Stimulated activated memory B cell treated with anti-CD40 and anti-IgM and Interleukin-4, amounts not matched to agents 10 μg/mL and 1 μg/mL and 100 μg/mL, for 72 hours (primary cell): ENCODE measurements around the gene LBX2.

Experiments
- ATAC-seq: fragments of 150-1000 bp; cut with Tn5 transposase; 2 replicates; pipeline ENCODE4 v1.10.0; 2021
- H3K27ac Mint-ChIP-seq: one replicate; pipeline ENCODE4 v1.8.0; 2022; ENCODE audit warnings: mild to moderate bottlenecking, mixed read lengths
- H3K27me3 Mint-ChIP-seq: one replicate; pipeline ENCODE4 v1.8.0; 2022; ENCODE audit warnings: mixed read lengths
- H3K36me3 Mint-ChIP-seq: one replicate; pipeline ENCODE4 v1.8.0; 2022; ENCODE audit warnings: mixed read lengths
- H3K4me1 Mint-ChIP-seq: one replicate; pipeline ENCODE4 v1.8.0; 2022; ENCODE audit warnings: mixed read lengths
- H3K4me3 Mint-ChIP-seq: one replicate; pipeline ENCODE4 v1.8.0; 2022; ENCODE audit warnings: mild to moderate bottlenecking, moderate library complexity, mixed read lengths
- H3K9me3 Mint-ChIP-seq: one replicate; pipeline ENCODE4 v1.8.0; 2022; ENCODE audit warnings: mixed read lengths

Gene LBX2, protein sequence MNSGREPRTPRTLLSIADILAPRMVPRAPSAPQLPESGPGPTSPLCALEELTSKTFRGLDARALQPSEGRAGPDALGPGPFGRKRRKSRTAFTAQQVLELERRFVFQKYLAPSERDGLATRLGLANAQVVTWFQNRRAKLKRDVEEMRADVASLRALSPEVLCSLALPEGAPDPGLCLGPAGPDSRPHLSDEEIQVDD

DNA sequence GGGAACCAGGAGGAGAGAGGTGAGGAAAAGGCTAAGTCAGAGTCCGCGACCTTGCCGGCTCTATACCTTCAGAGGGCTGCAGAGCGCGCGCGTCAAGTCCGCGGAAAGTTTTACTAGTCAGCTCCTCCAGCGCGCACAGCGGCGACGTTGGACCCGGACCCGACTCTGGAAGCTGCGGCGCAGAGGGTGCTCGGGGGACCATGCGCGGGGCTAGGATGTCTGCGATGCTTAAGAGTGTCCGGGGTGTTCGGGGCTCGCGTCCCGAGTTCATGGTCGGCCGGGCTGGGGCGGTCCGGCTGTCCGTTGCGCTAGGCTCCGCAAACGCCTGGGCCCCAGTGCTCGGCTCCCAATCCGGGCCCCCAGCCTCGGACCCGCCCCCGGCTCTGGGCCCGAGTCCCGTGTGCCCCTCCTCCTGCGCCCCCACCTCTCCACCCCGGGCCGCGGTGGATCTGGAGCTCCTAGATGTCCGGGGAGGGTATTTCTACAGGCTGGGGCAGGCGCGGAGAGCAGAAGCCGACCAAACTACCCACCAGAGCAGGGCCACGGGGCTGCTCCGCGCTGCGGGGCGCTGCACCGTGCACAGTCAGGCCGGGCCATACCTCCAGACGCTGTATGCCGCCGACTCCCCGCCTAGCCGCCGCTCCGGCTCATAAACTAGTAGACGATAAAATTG is at the start of gene LBX2:
LBX2 (minus strand) TSS at position 337 of the 673 bp plus-strand sequence; CDS start at position 271, 66 bp downstream.
- Mint-ChIP-seq H3K36me3 (peaks cover 4% of the 10 kb centered on the region), H3K27me3 (peaks cover 56% of the 10 kb centered on the region), H3K9me3 (no peaks in the 10 kb centered on the region), H3K4me3 (peak within 1 kb of the TSS; percentile 74), H3K4me1 (peaks cover 56% of the 10 kb centered on the region), H3K27ac (peak within 1 kb of the TSS; percentile 2)
- no peak for ATAC-seq

DNA sequence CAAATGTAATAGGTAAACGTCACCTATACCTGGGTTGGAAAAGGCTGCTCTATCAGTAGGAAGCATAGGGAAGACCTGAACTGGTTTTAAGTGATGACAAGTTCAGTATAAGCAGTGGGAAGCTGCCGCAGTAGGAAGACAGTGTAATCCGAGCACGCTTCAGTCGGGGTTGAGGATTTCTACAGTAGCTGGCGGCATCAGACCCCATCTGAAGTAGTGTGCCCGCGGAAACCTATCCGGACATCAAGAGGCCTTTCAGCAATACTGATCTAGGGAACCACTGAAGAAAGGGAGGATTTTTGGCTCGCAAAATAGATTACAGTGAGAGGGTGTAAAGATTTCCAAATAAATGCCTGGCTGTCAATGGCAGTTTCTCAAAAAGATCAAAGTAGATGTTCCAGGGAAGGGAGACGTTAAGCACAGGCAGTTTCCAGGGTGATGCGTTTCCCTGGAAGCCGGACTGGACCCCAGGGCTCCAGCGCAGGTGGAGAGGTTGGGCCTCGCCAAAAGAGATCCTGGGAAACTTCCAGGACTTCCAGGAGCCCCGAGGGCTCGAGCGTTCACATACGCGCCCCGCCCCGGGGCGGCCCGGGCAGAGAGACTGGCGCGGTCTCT is 49.0 kb upstream of the LBX2 start:
- no peak for ATAC-seq
- Mint-ChIP-seq H3K27ac (peak overlapping the region; percentile 35), H3K4me1 (peaks cover 38% of the 10 kb centered on the region), H3K9me3 (no peaks in the 10 kb centered on the region), H3K4me3 (peak overlapping the region; percentile 75), H3K36me3 (no peaks in the 10 kb centered on the region), H3K27me3 (peaks cover 13% of the 10 kb centered on the region)

DNA sequence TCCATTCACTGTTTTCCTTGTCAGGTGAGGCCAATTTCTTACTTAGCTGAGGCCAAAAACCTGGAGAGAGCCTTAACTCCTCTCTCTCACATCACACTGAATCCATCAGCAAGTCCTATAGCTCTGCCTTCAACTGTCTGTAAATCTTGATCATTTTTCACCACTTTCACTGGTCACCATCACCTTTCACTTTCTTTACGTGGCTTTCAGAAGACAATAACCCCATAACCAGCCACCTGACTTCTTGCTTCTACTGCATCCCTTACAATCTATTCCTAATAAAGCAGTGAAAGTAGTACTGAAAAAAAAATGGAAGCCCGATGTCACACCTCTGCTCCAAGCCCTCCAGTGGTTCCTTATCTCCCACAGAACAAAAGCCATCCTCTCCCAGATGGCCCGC is 46.6 kb upstream of the LBX2 start:
- peaks cover 12% of the 10 kb centered on the region for H3K36me3 Mint-ChIP-seq
- no peaks in the 10 kb centered on the region for H3K9me3 Mint-ChIP-seq
- peaks cover 16% of the 10 kb centered on the region for H3K4me1 Mint-ChIP-seq
- no peak overlapping the region for H3K27ac Mint-ChIP-seq
- ATAC-seq = no peak
- peaks cover 13% of the 10 kb centered on the region for H3K27me3 Mint-ChIP-seq
- no peak overlapping the region for H3K4me3 Mint-ChIP-seq

DNA sequence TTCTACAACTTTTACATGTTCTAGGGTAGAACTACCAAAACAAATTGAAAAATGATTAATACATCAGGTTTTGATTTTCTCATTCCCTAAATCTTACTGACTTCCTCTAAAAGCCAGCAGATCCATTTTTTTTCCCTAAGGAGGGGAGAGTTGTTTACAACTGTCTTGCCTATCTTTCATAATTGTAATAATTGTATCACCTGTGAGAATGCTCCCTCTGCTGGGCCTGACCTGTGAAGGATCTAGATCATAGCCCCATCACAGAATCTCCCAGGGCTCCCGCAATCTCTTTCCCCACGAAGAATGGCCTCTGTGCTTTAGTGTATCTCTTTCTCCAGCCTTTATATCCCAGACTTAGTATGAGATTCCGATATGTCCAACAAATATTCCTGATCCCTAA is 45.2 kb upstream of the LBX2 start:
- peaks cover 12% of the 10 kb centered on the region for H3K36me3 Mint-ChIP-seq
- H3K4me1 Mint-ChIP-seq = peaks cover 14% of the 10 kb centered on the region
- no peaks in the 10 kb centered on the region for H3K9me3 Mint-ChIP-seq
- no peak for ATAC-seq
- H3K27ac Mint-ChIP-seq = no peak overlapping the region
- peaks cover 5% of the 10 kb centered on the region for H3K27me3 Mint-ChIP-seq
- no peak overlapping the region for H3K4me3 Mint-ChIP-seq

DNA sequence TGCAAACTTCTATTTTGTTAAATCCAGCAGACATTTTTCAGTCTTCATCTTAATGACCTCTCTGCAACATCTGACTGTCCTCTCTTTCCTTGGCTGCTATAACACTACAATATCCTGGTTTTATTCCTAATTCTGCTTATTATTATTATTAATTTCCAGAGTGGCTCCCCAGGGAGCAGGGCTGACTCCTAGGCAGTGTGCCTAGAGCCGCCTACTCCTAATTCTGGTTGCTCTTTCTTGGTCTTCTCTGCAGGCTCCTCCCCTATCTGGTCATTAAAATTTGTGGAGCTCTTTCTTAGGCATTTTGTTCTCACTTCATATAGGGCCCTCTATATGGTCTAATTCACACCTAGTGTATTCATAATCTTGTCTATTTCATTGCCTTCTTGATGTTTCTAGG is 43.6 kb upstream of the LBX2 start:
- Mint-ChIP-seq H3K36me3 (peaks cover 16% of the 10 kb centered on the region), H3K27me3 (no peaks in the 10 kb centered on the region), H3K4me3 (no peak overlapping the region), H3K9me3 (no peaks in the 10 kb centered on the region), H3K4me1 (peaks cover 21% of the 10 kb centered on the region), H3K27ac (no peak overlapping the region)
- ATAC-seq = no peak

DNA sequence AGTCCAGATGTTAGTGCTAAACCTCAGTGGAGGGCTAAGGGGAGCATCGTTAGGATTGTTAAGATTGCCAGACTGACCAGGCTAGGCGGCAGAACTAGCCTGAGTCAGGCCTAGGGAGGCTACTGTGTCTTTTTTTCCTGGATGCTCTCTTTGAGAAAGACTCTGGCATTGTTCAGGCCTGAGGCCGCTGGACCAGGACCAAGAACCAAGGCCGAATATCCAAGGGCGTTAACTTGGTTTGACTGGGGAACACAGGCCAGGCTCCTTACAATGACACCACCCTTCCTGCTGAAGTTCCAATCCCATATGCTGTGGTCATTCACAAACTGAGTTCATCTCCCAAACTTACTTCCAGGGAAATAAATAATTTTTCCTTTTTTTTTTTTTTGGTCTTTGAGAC is 40.9 kb upstream of the LBX2 start:
- ATAC-seq = no peak
- H3K36me3 Mint-ChIP-seq = peaks cover 16% of the 10 kb centered on the region
- peak overlapping the region; percentile 89 for H3K27ac Mint-ChIP-seq
- no peaks in the 10 kb centered on the region for H3K27me3 Mint-ChIP-seq
- H3K9me3 Mint-ChIP-seq = no peaks in the 10 kb centered on the region
- H3K4me1 Mint-ChIP-seq = peaks cover 37% of the 10 kb centered on the region
- no peak overlapping the region for H3K4me3 Mint-ChIP-seq

DNA sequence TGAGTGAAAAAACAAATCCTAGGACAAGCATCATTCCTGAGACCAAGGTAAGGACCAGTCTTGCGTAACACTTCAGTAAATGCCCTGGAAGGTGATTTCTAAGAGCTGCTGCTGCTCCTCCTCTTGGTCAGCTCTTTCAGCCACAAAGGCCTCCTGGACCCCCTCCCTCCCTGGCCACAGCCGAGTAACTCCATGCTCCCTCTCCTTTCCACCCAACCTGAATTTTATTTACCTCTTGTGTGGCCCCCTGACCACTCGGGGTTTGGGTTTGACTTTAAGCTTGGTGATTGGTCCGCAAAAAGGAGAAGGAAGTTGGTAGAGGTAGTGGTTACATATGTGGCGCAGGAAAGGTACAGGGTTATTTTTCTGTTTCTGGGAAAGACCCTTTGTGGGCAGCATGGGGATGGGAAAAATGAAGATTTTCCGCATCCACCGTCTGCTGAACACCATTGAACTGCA is 39.5 kb upstream of the LBX2 start:
- Mint-ChIP-seq H3K27me3 (no peaks in the 10 kb centered on the region), H3K9me3 (no peaks in the 10 kb centered on the region), H3K36me3 (peaks cover 16% of the 10 kb centered on the region), H3K27ac (peak overlapping the region; percentile 89), H3K4me1 (peaks cover 37% of the 10 kb centered on the region), H3K4me3 (peak overlapping the region; percentile 61)
- ATAC-seq = peak; percentile 73

DNA sequence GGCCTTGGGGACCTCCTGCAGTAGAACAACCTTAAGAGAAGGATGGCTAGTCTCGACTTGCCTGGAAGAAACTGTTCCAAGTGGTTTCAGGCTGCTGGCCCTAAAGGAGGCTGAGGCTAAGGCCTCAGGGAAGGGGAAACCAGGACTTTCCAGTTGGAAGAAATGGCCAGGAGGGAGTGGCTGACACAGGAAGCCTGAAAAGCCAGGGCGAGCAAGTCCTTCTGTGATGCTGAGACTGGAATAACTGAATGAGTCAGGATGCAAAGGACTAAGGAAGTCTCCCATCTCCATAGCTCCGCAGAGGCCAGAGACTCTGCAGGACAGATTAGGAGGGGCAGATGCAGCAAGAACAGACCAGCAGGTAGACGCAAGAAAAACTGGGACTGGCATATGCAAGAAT is 37.7 kb upstream of the LBX2 start:
- no peak for ATAC-seq
- peaks cover 41% of the 10 kb centered on the region for H3K4me1 Mint-ChIP-seq
- no peak overlapping the region for H3K27ac Mint-ChIP-seq
- no peaks in the 10 kb centered on the region for H3K9me3 Mint-ChIP-seq
- no peaks in the 10 kb centered on the region for H3K27me3 Mint-ChIP-seq
- H3K36me3 Mint-ChIP-seq = peaks cover 13% of the 10 kb centered on the region
- H3K4me3 Mint-ChIP-seq = no peak overlapping the region

DNA sequence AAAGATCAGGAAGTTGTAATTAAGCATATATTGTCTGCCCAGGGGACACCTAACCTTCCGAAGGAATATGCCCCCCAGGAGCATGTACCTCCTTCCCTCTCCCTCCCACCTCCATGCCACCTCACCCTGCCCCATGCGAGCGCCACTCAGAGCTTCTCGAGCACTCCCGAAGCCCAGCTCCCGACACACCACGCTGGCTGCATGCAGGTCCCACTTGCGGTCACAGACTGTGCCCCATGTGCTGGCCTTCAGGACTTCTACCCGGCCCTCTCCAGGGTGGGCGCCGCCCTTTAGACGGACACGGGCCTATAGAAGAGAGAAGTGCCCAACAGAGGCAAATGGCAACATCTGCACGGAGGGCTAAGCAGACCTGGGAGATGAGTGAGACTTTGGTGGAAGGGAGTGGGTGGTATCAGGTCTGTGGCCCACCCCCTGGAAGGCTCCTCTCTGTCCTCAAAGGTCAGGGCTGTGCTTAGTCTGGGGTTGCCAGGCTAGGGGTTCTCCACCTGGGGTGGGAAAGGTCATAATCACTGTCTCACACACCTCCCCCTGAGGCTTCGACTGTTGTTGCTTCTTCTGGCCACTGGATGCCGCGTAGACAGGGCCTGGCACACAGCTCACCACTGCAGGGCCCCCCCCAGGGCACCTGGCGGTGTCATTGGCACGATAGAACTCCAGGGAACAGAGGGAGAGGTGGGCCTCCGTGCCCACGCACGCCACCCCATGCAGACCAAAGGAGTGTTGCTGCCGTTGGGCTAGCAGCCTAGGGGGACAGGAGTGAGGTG is 37.0 kb upstream of the LBX2 start:
- H3K4me1 Mint-ChIP-seq = peaks cover 49% of the 10 kb centered on the region
- peak; percentile 65 for ATAC-seq
- H3K36me3 Mint-ChIP-seq = peaks cover 13% of the 10 kb centered on the region
- no peaks in the 10 kb centered on the region for H3K27me3 Mint-ChIP-seq
- H3K9me3 Mint-ChIP-seq = no peaks in the 10 kb centered on the region
- H3K27ac Mint-ChIP-seq = no peak overlapping the region
- no peak overlapping the region for H3K4me3 Mint-ChIP-seq

DNA sequence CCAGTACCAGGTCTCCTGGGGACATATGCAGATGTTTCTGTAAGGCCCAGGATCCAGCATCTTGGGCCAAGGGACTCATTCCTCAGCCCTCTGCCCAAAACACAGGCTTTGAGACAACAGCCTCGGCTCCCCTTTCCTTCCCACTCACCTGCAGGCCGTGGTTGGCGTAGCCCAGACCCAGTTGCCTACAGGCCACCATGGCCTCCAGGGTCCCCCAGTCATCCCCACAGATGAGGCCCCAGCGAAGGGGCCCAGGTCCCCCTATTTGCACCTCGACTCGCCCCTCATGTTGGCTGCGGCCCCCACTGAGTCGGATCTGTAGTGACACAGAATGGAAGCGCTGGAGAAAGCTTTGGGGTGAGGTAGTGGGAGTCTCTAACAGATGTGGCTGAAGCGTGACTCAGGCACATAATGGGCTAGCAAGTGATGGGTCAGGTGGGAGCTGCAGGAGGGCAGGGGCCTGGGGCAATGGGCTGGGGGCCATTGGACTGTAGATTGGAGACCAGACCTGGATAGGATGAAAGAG is 36.1 kb upstream of the LBX2 start:
- no peak overlapping the region for H3K4me3 Mint-ChIP-seq
- no peaks in the 10 kb centered on the region for H3K9me3 Mint-ChIP-seq
- H3K27me3 Mint-ChIP-seq = no peaks in the 10 kb centered on the region
- H3K36me3 Mint-ChIP-seq = peaks cover 21% of the 10 kb centered on the region
- peaks cover 57% of the 10 kb centered on the region for H3K4me1 Mint-ChIP-seq
- no peak overlapping the region for H3K27ac Mint-ChIP-seq
- no peak for ATAC-seq

DNA sequence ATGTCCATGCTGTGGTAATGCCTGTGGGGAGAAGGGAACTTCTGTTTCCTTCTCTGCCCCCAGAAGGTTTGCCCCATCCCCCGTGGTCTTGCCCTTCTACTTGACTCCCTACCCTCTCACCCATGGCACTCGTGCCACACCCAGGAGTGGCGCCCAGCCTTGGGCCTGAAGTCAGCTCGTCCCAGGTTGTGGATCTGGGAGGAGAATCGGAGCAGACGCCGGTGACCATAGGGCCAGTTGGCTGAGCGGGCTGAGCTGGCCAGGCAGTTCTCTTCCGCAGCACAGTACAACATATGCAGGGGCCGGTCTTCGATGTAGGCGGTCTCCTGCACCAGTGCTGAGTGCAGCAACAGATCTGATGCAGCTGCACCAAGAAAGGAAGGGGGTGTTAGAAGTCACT is 35.0 kb upstream of the LBX2 start:
- H3K36me3 Mint-ChIP-seq = peaks cover 21% of the 10 kb centered on the region
- no peak for ATAC-seq
- H3K4me3 Mint-ChIP-seq = no peak overlapping the region
- no peak overlapping the region for H3K27ac Mint-ChIP-seq
- no peaks in the 10 kb centered on the region for H3K27me3 Mint-ChIP-seq
- peaks cover 51% of the 10 kb centered on the region for H3K4me1 Mint-ChIP-seq
- no peaks in the 10 kb centered on the region for H3K9me3 Mint-ChIP-seq

DNA sequence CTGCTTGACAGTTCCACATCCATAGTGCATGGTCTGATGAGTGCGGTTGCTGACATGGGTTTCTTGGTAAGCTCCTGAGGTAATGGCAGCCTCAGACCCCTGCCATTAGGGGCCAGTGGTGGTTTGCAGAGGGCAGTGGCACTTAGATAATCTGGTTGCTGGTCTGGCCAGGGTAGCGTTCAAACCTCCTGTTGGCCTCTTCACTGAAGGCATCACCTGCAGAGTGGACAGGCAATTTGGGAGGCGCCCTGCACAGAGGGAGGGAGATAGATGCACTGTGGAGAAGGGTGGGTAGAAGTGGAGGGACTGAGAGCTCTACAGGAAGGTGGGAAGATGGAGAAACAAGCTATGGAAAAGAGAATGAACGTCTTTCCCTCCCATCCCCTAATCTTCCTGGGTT is 34.1 kb upstream of the LBX2 start:
- H3K4me1 Mint-ChIP-seq = peaks cover 48% of the 10 kb centered on the region
- H3K9me3 Mint-ChIP-seq = no peaks in the 10 kb centered on the region
- ATAC-seq = no peak
- H3K27ac Mint-ChIP-seq = no peak overlapping the region
- H3K27me3 Mint-ChIP-seq = no peaks in the 10 kb centered on the region
- peaks cover 24% of the 10 kb centered on the region for H3K36me3 Mint-ChIP-seq
- no peak overlapping the region for H3K4me3 Mint-ChIP-seq

DNA sequence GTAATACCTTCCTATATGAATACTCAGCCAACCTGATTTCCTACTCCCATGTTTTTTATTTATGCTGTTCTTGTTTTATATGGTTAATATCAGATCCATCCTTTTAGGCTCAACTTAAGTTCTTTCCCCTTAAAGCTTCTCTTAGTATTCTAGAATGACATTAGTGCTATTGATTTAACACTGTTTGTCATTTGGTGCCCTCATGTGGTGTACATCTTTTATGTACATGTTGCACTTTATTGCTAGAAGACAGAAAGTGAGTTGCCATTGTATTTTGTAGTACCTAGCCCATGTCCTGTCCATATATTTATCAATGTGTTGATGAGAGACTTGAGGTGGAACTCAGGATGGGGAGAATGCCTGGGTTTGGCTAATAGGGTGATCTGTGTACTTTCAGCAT is 32.8 kb upstream of the LBX2 start:
- Mint-ChIP-seq H3K27me3 (no peaks in the 10 kb centered on the region), H3K27ac (no peak overlapping the region), H3K9me3 (no peaks in the 10 kb centered on the region), H3K36me3 (peaks cover 37% of the 10 kb centered on the region), H3K4me3 (peak overlapping the region; percentile 27), H3K4me1 (peaks cover 48% of the 10 kb centered on the region)
- no peak for ATAC-seq

DNA sequence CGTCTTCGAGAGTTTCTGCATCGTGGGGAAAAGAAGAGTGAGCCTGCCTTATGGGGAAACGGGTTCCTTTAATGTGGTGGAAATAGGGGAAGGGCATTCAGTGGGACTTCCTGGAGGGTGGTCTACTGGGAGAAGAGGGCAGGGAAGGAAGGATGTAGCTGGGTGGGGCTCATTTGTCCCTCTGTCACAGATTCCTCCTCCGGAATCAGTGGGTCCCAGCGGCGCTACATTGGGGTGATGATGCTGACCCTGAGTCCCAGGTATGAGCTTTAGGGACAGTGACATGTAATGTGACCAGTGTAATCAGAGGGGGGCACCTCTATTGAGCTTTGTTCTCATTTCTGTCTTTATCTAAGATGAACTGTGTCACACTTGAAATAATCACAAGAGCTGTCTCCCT is 32.3 kb upstream of the LBX2 start:
- Mint-ChIP-seq H3K27me3 (no peaks in the 10 kb centered on the region), H3K4me3 (peak overlapping the region; percentile 99), H3K27ac (peak overlapping the region; percentile 99), H3K36me3 (peaks cover 42% of the 10 kb centered on the region), H3K9me3 (no peaks in the 10 kb centered on the region), H3K4me1 (peaks cover 48% of the 10 kb centered on the region)
- no peak for ATAC-seq
